GM19455 (cell line): Measurements from ENCODE around the gene PAGE4.

Experiments used
- ATAC-seq: cut with Tn5 transposase; IDR thresholded peaks from one replicate; pipeline ENCODE4 v1.9.1; 2021; ENCODE audit not compliant: unreplicated experiment

PAGE4 gene

GRCh38 chrX:49829016-49829415, at the start of gene PAGE4:
Gene PAGE4 (plus strand): TSS chrX:49829303. CDS start chrX:49830429, 1,126 bp downstream.
- ATAC-seq = no peak

DNA sequence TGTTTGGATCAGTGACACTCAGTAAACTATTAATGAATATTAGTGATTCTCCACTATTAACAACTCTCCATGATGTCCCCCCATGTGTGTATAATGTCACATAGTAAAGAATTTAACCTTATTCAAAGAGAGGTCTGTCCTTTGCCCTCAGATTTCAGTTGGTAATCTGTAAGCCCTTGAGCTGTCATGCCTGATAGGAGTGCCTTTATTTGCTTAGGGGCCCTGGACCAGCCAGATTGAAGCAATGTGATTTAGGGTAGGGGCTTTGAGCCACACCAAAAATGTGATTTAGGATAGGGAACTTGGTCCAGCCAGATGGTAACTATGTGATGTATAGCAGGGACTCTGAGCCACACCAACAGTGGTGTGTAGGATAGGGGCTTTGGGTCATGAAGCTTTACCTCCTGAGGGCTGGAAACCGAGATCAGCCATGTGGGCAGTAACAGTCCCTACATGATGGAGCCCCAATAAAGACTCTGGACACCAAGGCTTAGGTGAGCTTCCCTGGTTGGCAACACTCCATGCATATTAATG, 44.3 kb upstream of the PAGE4 start:
- ATAC-seq = no peak

- ATAC-seq = no peak
These were observed 36.7 kb upstream of the PAGE4 start for GRCh38 chrX:49792376-49792775.

GRCh38 chrX:49793686-49794085, 35.4 kb upstream of the PAGE4 start:
- ATAC-seq = no peak

DNA sequence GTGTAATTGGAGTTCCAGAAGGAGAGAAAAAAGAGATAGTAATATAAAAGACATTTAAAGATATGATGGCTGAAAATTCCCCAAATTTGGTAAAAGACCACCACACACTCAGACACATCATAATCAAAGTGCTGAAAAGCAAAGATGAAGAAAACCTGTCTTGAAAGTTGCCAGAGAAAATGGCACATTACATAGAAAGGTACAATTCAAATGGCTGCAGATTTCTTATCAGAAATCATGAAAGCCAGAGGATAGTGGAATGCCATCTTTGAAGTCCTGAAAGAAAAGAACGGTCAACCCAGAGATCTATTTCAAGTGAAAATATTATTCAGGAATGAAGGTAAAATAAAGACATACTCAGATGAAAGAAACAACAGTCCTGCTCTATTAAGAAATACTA, 29.3 kb upstream of the PAGE4 start:
- ATAC-seq = no peak

DNA sequence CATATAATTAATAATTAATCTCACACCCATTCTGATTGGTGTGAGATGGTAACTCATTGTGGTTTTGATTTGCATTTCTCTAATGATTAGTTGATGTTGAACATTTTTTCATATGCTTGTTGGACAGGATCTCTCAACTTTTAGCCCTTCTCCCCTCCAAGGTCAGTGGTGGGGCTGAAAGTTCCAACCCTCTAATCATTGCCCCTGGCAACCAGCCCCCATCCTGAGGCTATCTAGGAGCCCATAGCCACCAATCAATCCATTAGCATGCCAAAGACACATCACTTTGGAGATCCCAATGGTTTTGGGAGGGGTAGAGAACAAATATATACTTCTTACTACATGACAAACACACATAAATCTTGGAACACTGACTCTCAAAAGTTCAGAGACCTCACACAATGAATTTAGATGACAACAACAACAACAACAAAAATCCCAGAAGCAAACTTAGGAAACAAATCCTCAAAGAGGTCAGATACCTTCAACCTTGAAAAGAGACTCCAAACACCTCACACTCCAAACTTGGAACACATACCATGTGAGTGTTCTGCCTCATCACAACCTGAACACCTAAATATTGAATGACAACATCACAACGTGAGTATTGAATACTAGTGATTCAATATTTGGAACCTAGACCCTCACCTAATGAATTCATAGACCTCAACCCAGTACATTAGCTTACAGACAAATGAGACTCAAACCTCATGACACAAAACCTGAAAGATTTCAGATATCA, 19.0 kb upstream of the PAGE4 start:
- ATAC-seq = no peak

GRCh38 chrX:49812177-49812576, 16.9 kb upstream of the PAGE4 start:
- ATAC-seq = no peak

DNA sequence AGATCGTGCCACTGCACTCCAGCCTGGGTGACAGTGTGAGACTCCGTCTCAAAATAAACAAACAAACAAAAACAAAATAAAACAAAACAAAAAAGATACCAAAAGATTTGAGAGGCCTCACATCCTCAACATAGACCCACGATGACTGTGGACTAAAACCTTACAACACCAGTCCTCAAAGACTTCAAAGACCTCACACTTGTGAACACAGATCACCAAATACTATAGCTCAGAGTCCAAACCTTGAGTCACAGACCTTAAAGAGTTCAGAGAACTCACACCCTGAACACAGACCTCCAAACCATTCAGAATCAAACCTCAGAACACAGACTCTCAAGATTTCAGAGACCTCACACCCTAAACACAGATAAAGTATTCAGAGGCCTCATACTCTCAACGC, 12.7 kb upstream of the PAGE4 start:
- ATAC-seq = no peak

DNA sequence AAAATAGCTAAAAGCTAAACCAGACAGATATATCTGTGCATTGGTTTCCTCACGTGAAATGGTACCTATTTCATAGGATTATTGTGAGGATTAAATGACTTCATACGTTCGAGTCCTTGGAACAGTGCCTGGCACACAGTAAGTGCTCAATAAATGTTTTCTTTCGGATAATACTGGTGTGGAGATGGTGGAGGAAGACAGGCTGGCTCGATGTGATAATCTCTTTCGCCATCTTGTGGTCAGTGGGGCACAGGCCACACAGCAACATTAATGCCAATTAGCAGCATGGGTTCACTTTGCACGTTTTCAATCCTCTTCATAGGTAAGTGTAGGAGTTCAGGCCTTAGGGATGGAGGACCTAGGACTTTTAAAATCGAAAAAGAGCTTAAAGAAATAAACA, 9.3 kb downstream of the PAGE4 start:
- ATAC-seq = no peak

DNA sequence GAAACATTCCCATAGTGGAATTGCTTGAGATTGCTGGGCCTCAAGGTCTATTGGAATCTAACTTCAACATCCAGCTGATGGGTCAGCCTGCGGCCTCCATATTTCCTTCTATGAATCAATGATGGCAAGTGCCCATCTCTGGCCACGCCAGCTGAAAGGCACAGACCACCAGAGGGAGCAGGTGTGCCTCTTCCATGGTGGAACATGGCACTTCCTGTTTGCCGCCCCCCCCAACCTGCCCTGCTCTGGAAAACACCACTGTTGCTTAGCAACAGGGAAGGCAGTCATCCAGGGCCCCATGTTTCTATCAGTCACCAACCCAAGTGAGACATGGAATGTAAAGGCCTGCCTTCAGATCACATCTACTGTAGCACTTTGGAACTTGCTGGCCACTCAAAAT, 11.6 kb downstream of the PAGE4 start:
- no peak for ATAC-seq

DNA sequence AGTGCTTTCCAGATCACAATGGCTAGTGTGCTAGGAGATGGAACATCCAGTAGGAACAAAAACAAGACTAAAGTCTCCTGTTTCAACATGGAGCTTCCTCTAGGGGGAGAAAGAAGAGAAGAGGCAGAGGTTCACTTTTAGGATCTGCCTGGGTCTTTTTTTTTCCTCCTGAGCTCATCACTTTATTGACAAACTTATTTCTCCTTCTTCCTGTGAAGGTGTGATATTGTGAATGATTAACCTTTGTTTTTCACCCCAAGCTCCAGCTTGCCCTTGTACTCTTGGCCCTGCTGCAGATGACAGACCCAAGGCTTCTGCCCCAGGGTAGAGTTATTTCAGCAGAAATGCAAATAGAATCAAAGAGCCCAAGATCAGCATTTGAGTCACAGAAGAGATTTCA, 13.5 kb downstream of the PAGE4 start:
- no peak for ATAC-seq

- ATAC-seq = no peak
These were observed 15.5 kb downstream of the PAGE4 start for GRCh38 chrX:49844611-49845010.

DNA sequence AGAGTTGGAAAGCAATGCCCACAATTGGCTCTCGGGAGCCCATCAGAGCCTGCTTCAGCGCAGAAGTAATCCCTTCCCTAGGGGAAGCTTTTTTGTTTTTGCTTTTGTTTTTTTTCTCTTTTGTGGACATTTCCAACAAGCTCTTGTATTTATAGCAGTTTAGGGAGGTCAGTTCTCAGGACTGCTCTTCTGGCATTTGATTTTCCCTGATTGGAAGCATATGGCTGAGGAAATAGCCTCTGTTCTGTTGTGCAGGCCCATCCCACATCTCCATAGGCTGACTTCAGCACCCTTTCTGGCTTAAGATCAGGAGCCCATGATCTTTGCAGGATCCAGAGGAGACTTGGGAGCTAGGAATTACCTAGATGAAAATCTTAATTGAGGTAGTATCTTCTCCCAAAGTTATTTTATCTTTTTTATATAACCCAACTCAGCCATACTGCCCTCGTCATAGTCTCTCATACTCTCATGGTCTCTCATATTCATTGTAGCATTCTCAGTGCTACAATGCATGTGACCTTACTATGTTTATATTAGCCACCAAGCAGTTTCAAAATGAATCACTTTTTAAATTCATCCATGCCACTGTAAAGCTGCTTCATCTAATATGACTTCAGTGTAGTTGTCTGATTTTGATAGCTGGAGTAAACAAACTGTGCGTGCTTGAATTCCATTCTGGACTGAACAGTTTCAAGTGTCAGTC, 16.7 kb downstream of the PAGE4 start:
- no peak for ATAC-seq

- no peak for ATAC-seq
These were observed 17.4 kb downstream of the PAGE4 start for GRCh38 chrX:49846522-49846921.

DNA sequence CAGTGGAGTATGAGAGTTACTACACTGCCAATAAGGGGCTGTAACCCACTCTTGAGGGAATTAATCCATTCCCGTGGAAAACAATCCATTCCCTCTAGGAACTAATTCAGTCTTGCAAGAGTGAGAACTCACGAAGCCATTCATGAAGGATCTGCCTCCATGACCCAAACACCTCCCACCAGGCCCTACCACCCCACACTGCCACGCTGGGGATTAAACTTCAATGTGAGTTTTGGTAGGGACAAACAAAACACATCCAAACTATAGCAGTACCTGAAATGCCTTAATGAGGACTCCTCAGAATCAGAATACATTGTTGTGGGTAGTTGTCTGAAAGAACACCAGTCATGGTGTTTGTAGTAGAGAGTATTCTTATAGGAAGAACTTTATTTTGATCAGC, 19.2 kb downstream of the PAGE4 start:
- no peak for ATAC-seq

- no peak for ATAC-seq
These were observed 20.9 kb downstream of the PAGE4 start for GRCh38 chrX:49850028-49850427.

DNA sequence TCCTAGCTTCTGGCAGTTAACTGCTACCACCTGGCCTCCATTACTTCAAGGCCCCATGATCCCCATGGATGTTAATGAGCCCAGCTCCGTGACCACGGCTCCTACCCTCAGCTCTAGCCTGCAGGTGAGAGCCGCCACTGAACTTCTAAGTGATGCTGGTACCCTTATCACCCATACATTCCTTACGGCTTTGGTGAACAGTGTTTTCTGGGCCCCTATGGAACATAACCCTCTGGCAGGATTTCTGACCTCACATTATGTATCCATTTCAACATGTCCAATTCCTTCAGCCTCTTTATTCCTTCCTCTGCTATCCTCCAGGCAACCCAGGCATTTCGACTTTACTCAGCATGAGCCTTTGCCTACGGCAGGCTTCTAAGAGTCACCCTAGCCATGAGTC, 24.6 kb downstream of the PAGE4 start:
- ATAC-seq = no peak

DNA sequence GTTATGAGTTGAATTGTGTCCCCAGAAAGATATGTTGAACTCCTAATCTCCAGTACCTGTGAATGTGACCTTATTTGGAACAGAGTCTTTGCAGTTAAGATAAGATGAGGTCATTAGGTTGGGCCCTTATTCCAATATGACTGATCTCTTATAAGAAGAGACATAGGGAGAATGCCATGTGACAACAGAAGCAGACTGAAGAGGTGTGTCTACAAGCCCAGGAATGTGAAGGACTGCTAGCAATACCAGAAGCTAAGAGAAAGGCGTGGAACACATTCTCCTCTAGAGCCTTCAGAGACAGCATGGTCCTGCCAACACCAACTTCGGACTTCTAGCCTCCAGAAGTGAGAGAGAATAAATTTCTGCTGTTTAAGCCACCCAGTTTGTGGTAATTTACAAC, 27.7 kb downstream of the PAGE4 start:
- no peak for ATAC-seq

GRCh38 chrX:49858341-49858740, 29.2 kb downstream of the PAGE4 start:
- ATAC-seq = no peak

- ATAC-seq = no peak
These were observed 30.4 kb downstream of the PAGE4 start for GRCh38 chrX:49859491-49859890.

- no peak for ATAC-seq
These were observed 31.9 kb downstream of the PAGE4 start for GRCh38 chrX:49860867-49861535.

GRCh38 chrX:49862093-49862492, 33.0 kb downstream of the PAGE4 start:
- ATAC-seq = no peak
